Hepatocyte (in vitro differentiated cells): ENCODE results near the gene RAB27A. TPM values are rescaled to one million over a fixed set of nuclear protein-coding genes. Genes with fewer than 3 reads are reported as not detected.
"Not testable (repeated sequence)": the region's sequence is repeated elsewhere in the genome, so short reads cannot be mapped to it uniquely, and the experiment has no call there.

Experiments
- DNase-seq: peaks from one replicate; pipeline ENCODE4 v3.0.0-alpha.2; 2016; ENCODE audit warnings: low spot score
- H2AFZ ChIP-seq: fragments of 200-600 bp; sonication (generic); 2 replicates; pipeline ENCODE4 v1.6.0; 2016; ENCODE audit warnings: antibody characterized with exemption, mild to moderate bottlenecking
- H3K27ac ChIP-seq: fragments of 200-600 bp; sonication (generic); 2 replicates; pipeline ENCODE4 v1.5.1; 2016; ENCODE audit warnings: mild to moderate bottlenecking
- H3K27me3 ChIP-seq: fragments of 200-600 bp; sonication (generic); 2 replicates; pipeline ENCODE4 v1.6.1; 2016
- H3K36me3 ChIP-seq: fragments of 200-600 bp; sonication (generic); replicated peaks from 2 replicates; pipeline ENCODE4 v1.5.1; 2016; ENCODE audit warnings: low read depth; ENCODE audit not compliant: insufficient read depth
- H3K4me1 ChIP-seq: fragments of 200-600 bp; sonication (generic); 2 replicates; pipeline ENCODE4 v1.5.1; 2016; ENCODE audit warnings: mild to moderate bottlenecking, moderate library complexity; ENCODE audit not compliant: insufficient read depth
- H3K4me2 ChIP-seq: fragments of 200-600 bp; sonication (generic); 2 replicates; pipeline ENCODE4 v1.6.0; 2016
- H3K4me3 ChIP-seq: fragments of 200-600 bp; sonication (generic); 2 replicates; pipeline ENCODE4 v1.5.1; 2016; ENCODE audit warnings: mild to moderate bottlenecking
- H3K79me2 ChIP-seq: fragments of 200-600 bp; sonication (generic); 2 replicates; pipeline ENCODE4 v1.6.0; 2017; ENCODE audit warnings: mild to moderate bottlenecking
- H3K9me2 ChIP-seq: fragments of 200-600 bp; sonication (generic); replicated peaks from 2 replicates; pipeline ENCODE4 v1.6.0; 2017; ENCODE audit warnings: mild to moderate bottlenecking; ENCODE audit not compliant: insufficient read depth
- H3K9me3 ChIP-seq: fragments of 200-600 bp; sonication (generic); 2 replicates; pipeline ENCODE4 v1.5.1; 2016; ENCODE audit warnings: low read depth, mild to moderate bottlenecking
- H4K20me1 ChIP-seq: fragments of 200-600 bp; sonication (generic); 2 replicates; pipeline ENCODE4 v1.6.0; 2016; ENCODE audit warnings: mild to moderate bottlenecking; ENCODE audit not compliant: insufficient read depth, poor library complexity, severe bottlenecking
- CTCF ChIP-seq: fragments of 200-600 bp; sonication (generic); IDR thresholded peaks from 2 replicates; pipeline ENCODE4 v1.5.1; 2016; ENCODE audit warnings: antibody characterized with exemption, mild to moderate bottlenecking; ENCODE audit not compliant: poor library complexity
- EZH2 ChIP-seq: fragments of 200-600 bp; sonication (generic); IDR thresholded peaks from 2 replicates; pipeline ENCODE4 v1.6.1; 2016; ENCODE audit warnings: antibody characterized with exemption, mild to moderate bottlenecking, borderline replicate concordance
- EZH2phosphoT487 ChIP-seq: fragments of 200-600 bp; sonication (generic); IDR thresholded peaks from one replicate; pipeline ENCODE4 v1.6.1; 2018; ENCODE audit warnings: antibody characterized with exemption, mild to moderate bottlenecking, low read depth, moderate library complexity; ENCODE audit not compliant: unreplicated experiment, severe bottlenecking
- whole genome bisulfite sequencing: methylation state at CpG from one replicate; pipeline ENCODE4 v1.1.6; 2016; ENCODE audit warnings: low lambda C conversion rate; ENCODE audit errors: missing lambda C conversion rate; 5-methylcytosine and 5-hydroxymethylcytosine counted together
- polyA plus RNA-seq: library from polyadenylated mRNA; unstranded; fragments of >200 nt; fragmentation: Nextera tagmentation; extraction: Ambion mirVana; gene quantifications from 2 replicates; pipeline ENCODE4 v1.2.1, GENCODE V29; 2016
- total RNA-seq: library from RNA; depleted of rRNA; stranded (reverse); fragments of >200 nt; gene quantifications from 2 replicates; pipeline ENCODE4 v1.2.3, GENCODE V29; 2014

Gene RAB27A
- total and polyA plus RNA-seq, 2 experiments from 2014 or later: 10.5 to 16.6 TPM

GRCh38 chr15:55250392-55250791, 39.2 kb downstream of the RAB27A start:
- no peaks in the 10 kb centered on the region for H3K36me3 ChIP-seq
- DNase-seq: peak; percentile 53
- no peak overlapping the region for H2AFZ ChIP-seq
- H3K27ac ChIP-seq: peak overlapping the region; percentile 37
- no peaks in the 10 kb centered on the region for H3K9me3 ChIP-seq
- no peaks in the 10 kb centered on the region for H4K20me1 ChIP-seq
- no peak overlapping the region for H3K4me3 ChIP-seq
- no peaks in the 10 kb centered on the region for H3K27me3 ChIP-seq
- 50% methylated on average over 2 of the region's 2 CpGs for WGBS
- TF ChIP-seq CTCF (no peak), EZH2phosphoT487 (no peak), EZH2 (no peak)
- H3K79me2 ChIP-seq: peaks cover 10% of the 10 kb centered on the region
- H3K9me2 ChIP-seq: no peaks in the 10 kb centered on the region
- H3K4me1 ChIP-seq: peaks cover 11% of the 10 kb centered on the region
- H3K4me2 ChIP-seq: no peak overlapping the region

- not testable (repeated sequence) for DNase-seq, H3K27me3 ChIP-seq, H4K20me1 ChIP-seq, H2AFZ ChIP-seq, H3K4me3 ChIP-seq, H3K4me2 ChIP-seq, H3K36me3 ChIP-seq, H3K9me2 ChIP-seq, H3K9me3 ChIP-seq
- peaks cover 10% of the 10 kb centered on the region for H3K79me2 ChIP-seq
- H3K4me1 ChIP-seq: peaks cover 11% of the 10 kb centered on the region
- WGBS: 86% methylated on average over 9 of the region's 9 CpGs
- H3K27ac ChIP-seq: peak overlapping the region; percentile 37
Observed at GRCh38 chr15:55249885-55250284, 39.7 kb downstream of the RAB27A start.

- TF ChIP-seq EZH2phosphoT487: no peak
- no peak for TF ChIP-seq CTCF
- no peak for TF ChIP-seq EZH2
- H3K4me2 ChIP-seq: no peak overlapping the region
- no peaks in the 10 kb centered on the region for H4K20me1 ChIP-seq
- peaks cover 11% of the 10 kb centered on the region for H3K4me1 ChIP-seq
- H3K27ac ChIP-seq: no peak overlapping the region
- no peak overlapping the region for H2AFZ ChIP-seq
- WGBS: 76% methylated on average over 1 of the region's 1 CpG
- no peaks in the 10 kb centered on the region for H3K9me3 ChIP-seq
- no peak for DNase-seq
- H3K9me2 ChIP-seq: no peaks in the 10 kb centered on the region
- H3K79me2 ChIP-seq: peaks cover 14% of the 10 kb centered on the region
- no peak overlapping the region for H3K4me3 ChIP-seq
- H3K36me3 ChIP-seq: no peaks in the 10 kb centered on the region
- H3K27me3 ChIP-seq: no peaks in the 10 kb centered on the region
Observed at GRCh38 chr15:55248895-55249294, 40.7 kb downstream of the RAB27A start.

- Histone ChIP-seq H3K36me3 (no peaks in the 10 kb centered on the region), H3K4me1 (peaks cover 11% of the 10 kb centered on the region), H3K9me2 (no peaks in the 10 kb centered on the region), H3K79me2 (peaks cover 14% of the 10 kb centered on the region), H3K4me3 (no peak overlapping the region), H3K27ac (no peak overlapping the region), H2AFZ (no peak overlapping the region), H4K20me1 (no peaks in the 10 kb centered on the region), H3K27me3 (no peaks in the 10 kb centered on the region), H3K9me3 (no peaks in the 10 kb centered on the region), H3K4me2 (no peak overlapping the region)
- 92% methylated on average over 7 of the region's 7 CpGs for WGBS
- no peak for DNase-seq
- no peak for TF ChIP-seq EZH2
- TF ChIP-seq CTCF: no peak
- TF ChIP-seq EZH2phosphoT487: no peak
Observed at GRCh38 chr15:55247766-55248427, 41.7 kb downstream of the RAB27A start.
